HG03575 (cell line): ENCODE measurements around the gene NAT16.
"Not testable (repeated sequence)": the region's sequence is repeated elsewhere in the genome, so short reads cannot be mapped to it uniquely, and the experiment has no call there.

Experiments
- ATAC-seq: cut with Tn5 transposase; IDR thresholded peaks from one replicate; pipeline ENCODE4 v1.9.1; 2021; ENCODE audit not compliant: unreplicated experiment, insufficient number of reproducible peaks, low FRiP score; ENCODE audit errors: extremely low read depth

Gene NAT16

GRCh38 chr7:101203740-101204738 is 23.9 kb upstream of the NAT16 start:
- ATAC-seq = not testable (repeated sequence)

- ATAC-seq = no peak
Observed at GRCh38 chr7:101202603-101202918, 22.5 kb upstream of the NAT16 start.

- ATAC-seq = no peak
Observed at GRCh38 chr7:101201695-101202602, 21.9 kb upstream of the NAT16 start.

GRCh38 chr7:101200862-101201599 is 20.9 kb upstream of the NAT16 start, which contains the start of gene MOGAT3:
Gene MOGAT3 (minus strand): TSS chr7:101201036. CDS start chr7:101200854, 182 bp downstream.
- no peak for ATAC-seq

GRCh38 chr7:101200504-101200861 is 20.4 kb upstream of the NAT16 start:
- ATAC-seq = no peak

GRCh38 chr7:101199522-101199921 is 19.4 kb upstream of the NAT16 start:
- not testable (repeated sequence) for ATAC-seq

- no peak for ATAC-seq
Observed at GRCh38 chr7:101198476-101198875, 18.4 kb upstream of the NAT16 start.

GRCh38 chr7:101197991-101198390 is 17.9 kb upstream of the NAT16 start:
- ATAC-seq = no peak

GRCh38 chr7:101195884-101196283 is 15.8 kb upstream of the NAT16 start:
- ATAC-seq = no peak

- ATAC-seq = no peak
Observed at GRCh38 chr7:101189109-101189508, 9.0 kb upstream of the NAT16 start.

- no peak for ATAC-seq
Observed at GRCh38 chr7:101186844-101187428, 6.8 kb upstream of the NAT16 start.

GRCh38 chr7:101186194-101186593 is 6.1 kb upstream of the NAT16 start:
- ATAC-seq = no peak

- no peak for ATAC-seq
Observed at GRCh38 chr7:101185258-101185839, 5.3 kb upstream of the NAT16 start.

- ATAC-seq = no peak
Observed at GRCh38 chr7:101179713-101180112, 380 bp downstream of the NAT16 start.

GRCh38 chr7:101179117-101179516 is 976 bp downstream of the NAT16 start:
- no peak for ATAC-seq

GRCh38 chr7:101177644-101178043 is 2.4 kb downstream of the NAT16 start:
- ATAC-seq = no peak

- no peak for ATAC-seq
Observed at GRCh38 chr7:101175664-101176063, 4.4 kb downstream of the NAT16 start.

GRCh38 chr7:101174322-101174854 is 5.7 kb downstream of the NAT16 start:
- no peak for ATAC-seq
